K562 (cell line): ENCODE measurements around the gene IL11. TPM values are rescaled to one million over a fixed set of nuclear protein-coding genes. Genes with fewer than 3 reads are reported as not detected.
"Not testable (repeated sequence)": the region's sequence is repeated elsewhere in the genome, so short reads cannot be mapped to it uniquely, and the experiment has no call there.

Experiments
- ATAC-seq: fragments of 200-7000 bp; cut with Tn5 transposase; 3 replicates; pipeline ENCODE4 v1.9.1; 2020; ENCODE audit warnings: moderate library complexity
- BruUV-seq: library from RNA; stranded (reverse); fragments of 400-500 nt; replicated peaks from 2 replicates; lab custom pipeline; 2021; lab: Mats Ljungman, UMichigan
- CTCF ChIA-PET: fragments of 300-600 bp; formaldehyde crosslinking; extraction: SDS; loops from one replicate; lab custom pipeline; 2021; ENCODE audit warnings: low intra/inter-chr PET ratio; lab: Yijun Ruan, JAX
- POLR2A ChIA-PET: fragments of 300-600, 350-650 bp; sonication (Branson Sonifier 250); formaldehyde crosslinking; extraction: SDS; loops from one replicate; lab custom pipeline; 2021; ENCODE audit warnings: antibody characterized with exemption, inconsistent platforms; lab: Yijun Ruan, JAX
- DNase-seq, 4 experiments: peaks; one replicate each; pipeline versions ENCODE4 v3.0.0 to v3.0.0-alpha.2; 2011 to 2018; ENCODE audit warnings: low spot score in 3 of 4, mixed read lengths in 3 of 4; ENCODE audit errors: extremely low read depth in 1 of 4
- FAIRE-seq: peaks from 2 replicates; lab custom pipeline; 2011; peaks lifted over from hg19 to GRCh38; lab: Jason Lieb, UNC
- H2AFZ ChIP-seq: 2 replicates; pipeline ENCODE4 v1.6.0; 2011; ENCODE audit warnings: low read depth, low read length, control low read depth, inconsistent platforms
- H3K27ac ChIP-seq: fragments of 200-600 bp; 3 replicates; pipeline ENCODE4 v1.8.0; 2011; ENCODE audit warnings: low read depth, mild to moderate bottlenecking, control low read depth, inconsistent platforms, low read length, moderate library complexity, mixed read lengths; ENCODE audit errors: extremely low read depth
- H3K27me3 ChIP-seq, 2 experiments: fragments of 300-600 bp in 1 of 2; 2 replicates in 1 of 2; 3 replicates in 1 of 2; pipeline versions ENCODE4 v1.6.0 to v1.8.0; 2011; ENCODE audit warnings: inconsistent platforms in 2 of 2, low read length in 2 of 2, mild to moderate bottlenecking in 1 of 2, mixed read lengths in 1 of 2, moderate library complexity in 1 of 2; ENCODE audit not compliant: control insufficient read depth in 2 of 2, insufficient read depth in 2 of 2
- H3K36me3 ChIP-seq: fragments of 300-600 bp; 3 replicates; pipeline ENCODE4 v1.8.0; 2011; ENCODE audit warnings: mild to moderate bottlenecking, low read length, inconsistent platforms; ENCODE audit not compliant: control insufficient read depth, insufficient read depth
- H3K4me1 ChIP-seq, 2 experiments: fragments of 200-600 bp in 1 of 2; replicated peaks in 1 of 2; 2 replicates in 1 of 2; 3 replicates in 1 of 2; pipeline versions ENCODE4 v1.5.1 to v1.8.0; 2011; ENCODE audit warnings: inconsistent platforms in 2 of 2, low read length in 2 of 2, mild to moderate bottlenecking in 1 of 2, mixed read lengths in 1 of 2, moderate library complexity in 1 of 2; ENCODE audit not compliant: control insufficient read depth in 2 of 2, insufficient read depth in 2 of 2
- H3K4me2 ChIP-seq: 2 replicates; pipeline ENCODE4 v1.6.1; 2011; ENCODE audit warnings: low read length, control low read depth, inconsistent platforms, mixed read lengths; ENCODE audit not compliant: insufficient read depth
- H3K4me3 ChIP-seq: fragments of 200-600 bp; sonication (generic), shearing (Covaris generic); 2 replicates; pipeline ENCODE4 v1.5.1; 2016; ENCODE audit warnings: control low read depth, inconsistent platforms
- H3K79me2 ChIP-seq: fragments of 200-600 bp; 3 replicates; pipeline ENCODE4 v1.8.0; 2011; ENCODE audit warnings: low read length, inconsistent platforms; ENCODE audit not compliant: control insufficient read depth, insufficient read depth
- H3K9ac ChIP-seq, 2 experiments: 2 replicates each; pipeline versions ENCODE4 v1.6.0 to v1.6.1; 2011; ENCODE audit warnings: low read depth in 2 of 2, low read length in 2 of 2, control low read depth in 1 of 2, inconsistent platforms in 1 of 2, mild to moderate bottlenecking in 1 of 2, mixed read lengths in 1 of 2; ENCODE audit not compliant: insufficient read depth in 1 of 2
- H3K9me1 ChIP-seq: one replicate; pipeline ENCODE4 v1.6.0; 2011; ENCODE audit warnings: inconsistent platforms, mild to moderate bottlenecking, low read length, moderate library complexity; ENCODE audit not compliant: control insufficient read depth, insufficient read depth
- H3K9me3 ChIP-seq: replicated peaks from 2 replicates; pipeline ENCODE4 v1.5.1; 2011; ENCODE audit warnings: low read depth, low read length, inconsistent platforms; ENCODE audit not compliant: control insufficient read depth, insufficient read depth
- H4K20me1 ChIP-seq: replicated peaks from 2 replicates; pipeline ENCODE4 v1.6.1; 2011; ENCODE audit warnings: low read length, inconsistent platforms, mixed read lengths; ENCODE audit not compliant: control insufficient read depth, insufficient read depth
- POLR2G ChIP-seq: fragments of 200-400 bp; formaldehyde crosslinking; IDR thresholded peaks from 2 replicates; pipeline ENCODE4 v1.6.1; 2017; ENCODE audit warnings: low read depth, mild to moderate bottlenecking, antibody characterized with exemption, low read length, moderate library complexity
- RBFOX2 ChIP-seq: fragments of 200-400 bp; formaldehyde crosslinking; IDR thresholded peaks from 2 replicates; pipeline ENCODE4 v1.6.1; 2017; ENCODE audit warnings: low read depth, mild to moderate bottlenecking, low read length, moderate library complexity
- RBM22 ChIP-seq: fragments of 200-400 bp; formaldehyde crosslinking; IDR thresholded peaks from 2 replicates; pipeline ENCODE4 v1.6.1; 2018; ENCODE audit warnings: low read length, low read depth; ENCODE audit not compliant: poor library complexity, severe bottlenecking
- WGBS: fragments of 100-300 bp; shearing (Covaris generic); methylation state at CpG from one replicate; pipeline ENCODE4 v1.1.6; 2016; ENCODE audit warnings: low coverage, mixed read lengths; ENCODE audit not compliant: insufficient coverage; ENCODE audit errors: missing lambda C conversion rate; 5-methylcytosine and 5-hydroxymethylcytosine counted together
- in situ Hi-C: fragments of 300-500 bp; cut with MboI; formaldehyde crosslinking; loops from 4 replicates; pipeline ENCODE4 v1.15.0; 2018; ENCODE audit warnings: inconsistent platforms, mixed read lengths
- intact Hi-C: fragments of 100-400 bp; cut with micrococcal nuclease; formaldehyde crosslinking; loops from 2 replicates; pipeline ENCODE4 v1.14.2; 2022
- polyA plus RNA-seq, 8 experiments: library from polyadenylated mRNA; depleted of rRNA in 4 of 8; stranded (reverse) in 5 of 8; unstranded in 3 of 8; fragments of >200 nt; fragmentation: Nextera tagmentation in 2 of 8; fragmentation: Illumina TruSeq in 1 of 8; extraction: Ambion mirVana in 2 of 8; extraction: Trizol in 1 of 8; gene quantifications; 2 replicates each; pipeline versions ENCODE4 v1.2.1 to v1.2.3, GENCODE V29; 2011 to 2014; ENCODE audit warnings: inconsistent platforms in 1 of 8, missing spikeins in 1 of 8
- total RNA-seq, 7 experiments: library from RNA; depleted of rRNA in 6 of 7; stranded (reverse); fragments of >200 nt in 6 of 7; fragmentation: Illumina TruSeq in 2 of 7; extraction: Trizol in 2 of 7; gene quantifications; 2 replicates each; pipeline versions ENCODE4 v1.2.1 to v1.2.3, GENCODE V29; 2011 to 2021; ENCODE audit warnings: low replicate concordance in 1 of 7

IL11 gene
- total and polyA plus RNA-seq, 9 of the 15 experiments (the other 6 are each of a cell fraction or from before 2014, with no cell fraction given), result 0.04 to 0.42 (median 0.06) TPM; not detected in 6

DNA sequence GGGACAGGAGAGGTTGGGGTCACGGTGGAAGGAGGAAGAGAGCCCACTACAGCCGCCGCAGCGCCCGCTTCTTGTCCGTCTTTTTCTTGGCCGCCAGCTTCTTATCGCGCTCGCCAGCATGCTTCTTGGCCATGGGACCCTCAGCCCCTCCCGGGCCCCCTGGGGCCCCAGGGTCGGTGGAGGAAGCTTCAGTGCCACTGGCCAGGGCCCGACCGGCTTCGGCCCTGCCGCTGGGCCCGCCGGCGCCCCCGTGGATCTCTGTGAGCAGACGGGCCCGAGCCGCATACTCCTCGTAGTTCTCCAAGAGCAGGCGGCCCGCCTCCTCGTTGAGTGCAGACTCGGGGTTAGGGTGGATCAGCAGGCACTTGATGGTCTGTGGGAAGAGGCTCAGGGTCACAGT, 31.1 kb upstream of the IL11 start:
- H3K9me1 ChIP-seq, H3K4me2 ChIP-seq, FAIRE-seq, BruUV-seq, intact Hi-C loops: not testable (repeated sequence)
- POLR2A ChIA-PET, result interaction anchor here (2.0 to 6.6 kb wide), 3 partner anchors 13 to 108 kb away, joined by 8 to 195 read pairs (median 97); partner anchors contain the start of genes RPL28 and TMEM238
- 75% methylated on average over 2 of the region's 28 CpGs for WGBS
- peaks cover 38% of the 10 kb centered on the region for H4K20me1 ChIP-seq
- peak; percentile 70 for TF ChIP-seq POLR2G
- TF ChIP-seq RBFOX2, result peak; percentile 71
- TF ChIP-seq RBM22, result peak; percentile 56
- TF ChIP-seq, all 486 proteins: peak for 3; not testable (repeated sequence) for 483
- H3K27me3 ChIP-seq, H3K4me3 ChIP-seq, H2AFZ ChIP-seq, H3K9ac ChIP-seq, DNase-seq, CTCF ChIA-PET, in situ Hi-C loops, H3K9me3 ChIP-seq, H3K27ac ChIP-seq, ATAC-seq: not testable (repeated sequence)
- peaks cover 11 to 30% of the 10 kb centered on the region in 2 experiments; a peak in 4 of 5 replicates for H3K4me1 ChIP-seq
- H3K36me3 ChIP-seq, result peaks cover 55% of the 10 kb centered on the region
- peaks cover 36% of the 10 kb centered on the region for H3K79me2 ChIP-seq
